HepG2 (cell line): ENCODE data around the gene TM4SF18. TPM values are rescaled to one million over a fixed set of nuclear protein-coding genes. Genes with fewer than 3 reads are reported as not detected.

Source experiments
- CREB1 ChIP-seq, 2 experiments: fragments of 450-650 bp in 1 of 2; IDR thresholded peaks; 2 replicates each; pipeline ENCODE4 v1.6.1; 2016 to 2017; ENCODE audit warnings: control low read depth in 1 of 2, mild to moderate bottlenecking in 1 of 2, missing compliant biosample characterization in 1 of 2, missing genetic modification characterization in 1 of 2
- CREM ChIP-seq, 2 experiments: sonication (generic) in 1 of 2; formaldehyde crosslinking in 1 of 2; IDR thresholded peaks; 2 replicates each; pipeline versions ENCODE4 v1.4.0 to v1.6.1; 2016 to 2020; ENCODE audit warnings: antibody characterized with exemption in 1 of 2, mild to moderate bottlenecking in 1 of 2, missing genetic modification reagents in 1 of 2
- FUBP1 ChIP-seq: sonication (generic); formaldehyde crosslinking; IDR thresholded peaks from 2 replicates; pipeline ENCODE4 v1.5.1; 2020; ENCODE audit warnings: missing genetic modification reagents, mild to moderate bottlenecking, borderline replicate concordance
- GMEB1 ChIP-seq: sonication (generic); formaldehyde crosslinking; IDR thresholded peaks from 2 replicates; pipeline ENCODE4 v1.5.1; 2020; ENCODE audit warnings: missing genetic modification reagents, mild to moderate bottlenecking, borderline replicate concordance
- HNRNPK ChIP-seq: fragments of 200-400 bp; formaldehyde crosslinking; IDR thresholded peaks from 2 replicates; pipeline ENCODE4 v1.6.1; 2018; ENCODE audit warnings: low read length, low read depth, moderate library complexity, mild to moderate bottlenecking; ENCODE audit not compliant: poor library complexity, severe bottlenecking
- ISL2 ChIP-seq: sonication (generic); formaldehyde crosslinking; IDR thresholded peaks from 2 replicates; pipeline ENCODE4 v1.5.0; 2020; ENCODE audit warnings: missing genetic modification reagents
- JUN ChIP-seq: sonication (generic); formaldehyde crosslinking; IDR thresholded peaks from 2 replicates; pipeline ENCODE4 v1.4.0; 2020; ENCODE audit warnings: mild to moderate bottlenecking, missing genetic modification reagents
- KAT7 ChIP-seq: IDR thresholded peaks from 2 replicates; pipeline ENCODE4 v1.6.1; 2018; ENCODE audit warnings: borderline replicate concordance, missing compliant biosample characterization
- NR1H2 ChIP-seq: sonication (generic); formaldehyde crosslinking; IDR thresholded peaks from 2 replicates; pipeline ENCODE4 v1.8.1; 2022; ENCODE audit warnings: low read depth, missing genetic modification reagents, borderline replicate concordance
- SOX13 ChIP-seq, 3 experiments: fragments of 450-650 bp in 1 of 3; sonication (generic) in 1 of 3; formaldehyde crosslinking in 1 of 3; IDR thresholded peaks in 2 of 3; conservative IDR thresholded peaks in 1 of 3; 2 replicates each; pipeline versions ENCODE4 v1.5.0 to v1.6.1; 2016 to 2020; ENCODE audit warnings: antibody characterized with exemption in 1 of 3, mild to moderate bottlenecking in 1 of 3, missing compliant biosample characterization in 1 of 3, missing genetic modification reagents in 1 of 3, moderate library complexity in 1 of 3
- ZFP82 ChIP-seq: sonication (generic); formaldehyde crosslinking; IDR thresholded peaks from 2 replicates; pipeline ENCODE4 v1.5.1; 2020; ENCODE audit warnings: mild to moderate bottlenecking, missing genetic modification reagents, borderline replicate concordance
- ZNF362 ChIP-seq: sonication (generic); formaldehyde crosslinking; IDR thresholded peaks from 2 replicates; pipeline ENCODE4 v1.4.0; 2020; ENCODE audit warnings: missing genetic modification reagents, mild to moderate bottlenecking, borderline replicate concordance
- ZNF432 ChIP-seq: sonication (generic); formaldehyde crosslinking; IDR thresholded peaks from 2 replicates; pipeline ENCODE4 v1.5.0; 2020; ENCODE audit warnings: missing genetic modification reagents, mild to moderate bottlenecking, borderline replicate concordance
- ZNF773 ChIP-seq: sonication (generic); formaldehyde crosslinking; IDR thresholded peaks from 2 replicates; pipeline ENCODE4 v1.4.0; 2020; ENCODE audit warnings: missing genetic modification reagents, borderline replicate concordance
- ZSCAN25 ChIP-seq: sonication (generic); formaldehyde crosslinking; IDR thresholded peaks from 2 replicates; pipeline ENCODE4 v1.8.0; 2022; ENCODE audit warnings: mild to moderate bottlenecking, missing genetic modification reagents
- polyA plus RNA-seq, 8 experiments: library from polyadenylated mRNA; depleted of rRNA in 3 of 8; stranded (reverse) in 7 of 8; unstranded in 1 of 8; fragments of >200 nt; fragmentation: Illumina TruSeq in 4 of 8; extraction: Trizol in 4 of 8; gene quantifications; 2 replicates each; pipeline versions ENCODE4 v1.2.1 to v1.2.3, GENCODE V29; 2011 to 2016; ENCODE audit warnings: low read depth in 4 of 8, missing spikeins in 1 of 8, mixed read lengths in 1 of 8; ENCODE audit not compliant: insufficient read depth in 1 of 8
- total RNA-seq, 5 experiments: library from RNA; depleted of rRNA; stranded (reverse); fragments of >200 nt; fragmentation: Illumina TruSeq; extraction: Trizol; gene quantifications; 2 replicates each; pipeline ENCODE4 v1.2.3, GENCODE V29; 2016; ENCODE audit warnings: low read depth in 1 of 5
- TF ChIP-seq, protein P1 (sequence below): sonication (generic); formaldehyde crosslinking; IDR thresholded peaks from 2 replicates; pipeline ENCODE4 v1.5.0; 2020; ENCODE audit warnings: missing genetic modification reagents

The TM4SF18 gene
- total and polyA plus RNA-seq, 2 of the 13 experiments (the other 11 are each of a cell fraction or from before 2014, with no cell fraction given), result 0.15 TPM; not detected in 1

- TF ChIP-seq NR1H2 (CRISPR knock-in tag) (no peak), HNRNPK (peak; percentile 17), ZNF432 (CRISPR knock-in tag) (no peak), GMEB1 (CRISPR knock-in tag) (no peak), CREB1 (IDR thresholded peaks at IDR 0.05) (no peak), CREB1 (CRISPR knock-in tag; IDR thresholded peaks at IDR 0.05) (no peak), SOX13 (IDR thresholded peaks at IDR 0.05) (peak; percentile 63), SOX13 (CRISPR knock-in tag; conservative IDR thresholded peaks at IDR 0.05 in 1 of 2, IDR thresholded peaks at IDR 0.05 in 1 of 2) (peak in 1 of 2 experiments; percentile 91; a peak in 2 of 4 replicates), ISL2 (CRISPR knock-in tag) (peak; percentile 56; the same call in 1 of the 2 replicates), ZSCAN25 (CRISPR knock-in tag) (no peak), ZNF362 (CRISPR knock-in tag) (peak; percentile 94), JUN (CRISPR knock-in tag) (no peak), KAT7 (CRISPR knock-in tag) (0 out of 2 replicates have a peak, but pooled peaks have one; percentile 32), CREM (IDR thresholded peaks at IDR 0.05) (peak; percentile 60), CREM (CRISPR knock-in tag; IDR thresholded peaks at IDR 0.05) (no peak), ZFP82 (CRISPR knock-in tag) (no peak), ZNF773 (CRISPR knock-in tag) (no peak), FUBP1 (CRISPR knock-in tag) (no peak)
- TF ChIP-seq, protein P1, sequence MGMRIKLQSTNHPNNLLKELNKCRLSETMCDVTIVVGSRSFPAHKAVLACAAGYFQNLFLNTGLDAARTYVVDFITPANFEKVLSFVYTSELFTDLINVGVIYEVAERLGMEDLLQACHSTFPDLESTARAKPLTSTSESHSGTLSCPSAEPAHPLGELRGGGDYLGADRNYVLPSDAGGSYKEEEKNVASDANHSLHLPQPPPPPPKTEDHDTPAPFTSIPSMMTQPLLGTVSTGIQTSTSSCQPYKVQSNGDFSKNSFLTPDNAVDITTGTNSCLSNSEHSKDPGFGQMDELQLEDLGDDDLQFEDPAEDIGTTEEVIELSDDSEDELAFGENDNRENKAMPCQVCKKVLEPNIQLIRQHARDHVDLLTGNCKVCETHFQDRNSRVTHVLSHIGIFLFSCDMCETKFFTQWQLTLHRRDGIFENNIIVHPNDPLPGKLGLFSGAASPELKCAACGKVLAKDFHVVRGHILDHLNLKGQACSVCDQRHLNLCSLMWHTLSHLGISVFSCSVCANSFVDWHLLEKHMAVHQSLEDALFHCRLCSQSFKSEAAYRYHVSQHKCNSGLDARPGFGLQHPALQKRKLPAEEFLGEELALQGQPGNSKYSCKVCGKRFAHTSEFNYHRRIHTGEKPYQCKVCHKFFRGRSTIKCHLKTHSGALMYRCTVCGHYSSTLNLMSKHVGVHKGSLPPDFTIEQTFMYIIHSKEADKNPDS (CRISPR knock-in tag), result 0 out of 2 replicates have a peak, but pooled peaks have one; percentile 59
These were observed 48.0 kb upstream of the TM4SF18 start (continued) for GRCh38 chr3:149381173-149382100.
